Fibroblast of skin of left biceps (primary cell): ENCODE measurements around the gene CFAP61.
"Not testable (repeated sequence)": the region's sequence is repeated elsewhere in the genome, so short reads cannot be mapped to it uniquely, and the experiment has no call there.

Source experiments
- DNase-seq, 2 experiments: peaks; one replicate each; pipeline ENCODE4 v3.0.0-alpha.2; 2013; ENCODE audit warnings: low read depth in 2 of 2

CFAP61 gene

DNA sequence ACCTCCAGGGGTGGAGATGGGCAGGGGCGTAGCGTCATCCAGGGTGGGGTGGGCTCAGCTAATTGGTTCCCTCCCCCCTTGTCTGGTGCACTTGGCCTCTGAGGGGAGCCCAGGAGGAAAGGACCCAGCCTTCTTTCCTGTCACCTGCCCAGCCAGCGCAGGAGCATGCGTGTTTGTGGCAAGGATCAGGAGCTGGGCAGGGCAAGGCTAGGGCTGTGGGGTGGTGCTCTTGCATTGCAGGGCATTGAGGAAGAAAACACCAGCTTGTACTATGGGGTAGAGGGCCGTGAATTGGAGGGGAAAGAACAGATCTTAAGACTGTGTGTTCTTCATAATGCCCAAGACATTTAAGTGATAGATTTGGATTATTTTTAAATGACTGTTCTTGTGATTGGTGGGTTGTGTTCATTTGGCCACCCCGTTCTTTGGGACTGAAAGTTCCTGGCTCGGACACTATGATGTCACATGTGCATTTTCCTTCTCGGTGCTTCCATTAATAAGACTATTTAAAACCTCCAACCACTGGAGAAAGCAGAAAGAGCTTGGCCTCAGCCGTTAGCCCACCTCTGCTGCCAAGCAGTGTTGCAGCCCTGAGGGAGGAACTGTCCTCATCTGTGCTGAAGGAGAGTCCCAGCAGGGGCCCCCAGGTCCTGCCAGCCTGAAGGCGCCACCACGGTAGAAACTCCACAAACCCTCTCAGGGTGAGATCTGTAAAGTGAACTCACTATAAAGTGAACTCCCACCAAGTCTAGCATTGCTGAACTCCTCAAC, 179.4 kb downstream of the CFAP61 start:
- DNase-seq, result no peak

DNA sequence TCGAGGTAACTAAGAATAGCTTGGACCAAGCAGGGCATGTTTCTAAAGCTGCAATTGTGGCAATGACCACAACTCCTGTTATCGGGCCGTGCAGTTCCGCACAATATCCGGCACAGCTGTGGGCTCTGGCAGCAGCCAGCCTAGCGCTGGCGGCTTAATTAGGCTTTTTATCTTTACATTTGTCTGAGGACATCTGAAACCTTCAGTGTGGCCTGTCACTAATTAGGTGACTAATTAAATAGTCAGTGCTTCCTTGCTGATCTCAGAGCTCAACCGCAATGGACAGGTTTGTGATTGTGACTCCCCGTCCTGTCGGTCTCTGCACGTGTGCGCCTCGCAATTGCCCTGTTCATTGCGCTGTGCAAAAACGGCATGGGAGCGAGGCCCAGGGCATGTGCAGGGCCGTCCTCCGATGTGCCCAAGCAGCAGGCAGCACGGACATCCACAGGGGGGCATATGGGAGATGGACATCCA, 180.7 kb downstream of the CFAP61 start:
- DNase-seq, result no peak

- DNase-seq, result no peak
These were observed 183.3 kb downstream of the CFAP61 start for GRCh38 chr20:20235681-20236080.

DNA sequence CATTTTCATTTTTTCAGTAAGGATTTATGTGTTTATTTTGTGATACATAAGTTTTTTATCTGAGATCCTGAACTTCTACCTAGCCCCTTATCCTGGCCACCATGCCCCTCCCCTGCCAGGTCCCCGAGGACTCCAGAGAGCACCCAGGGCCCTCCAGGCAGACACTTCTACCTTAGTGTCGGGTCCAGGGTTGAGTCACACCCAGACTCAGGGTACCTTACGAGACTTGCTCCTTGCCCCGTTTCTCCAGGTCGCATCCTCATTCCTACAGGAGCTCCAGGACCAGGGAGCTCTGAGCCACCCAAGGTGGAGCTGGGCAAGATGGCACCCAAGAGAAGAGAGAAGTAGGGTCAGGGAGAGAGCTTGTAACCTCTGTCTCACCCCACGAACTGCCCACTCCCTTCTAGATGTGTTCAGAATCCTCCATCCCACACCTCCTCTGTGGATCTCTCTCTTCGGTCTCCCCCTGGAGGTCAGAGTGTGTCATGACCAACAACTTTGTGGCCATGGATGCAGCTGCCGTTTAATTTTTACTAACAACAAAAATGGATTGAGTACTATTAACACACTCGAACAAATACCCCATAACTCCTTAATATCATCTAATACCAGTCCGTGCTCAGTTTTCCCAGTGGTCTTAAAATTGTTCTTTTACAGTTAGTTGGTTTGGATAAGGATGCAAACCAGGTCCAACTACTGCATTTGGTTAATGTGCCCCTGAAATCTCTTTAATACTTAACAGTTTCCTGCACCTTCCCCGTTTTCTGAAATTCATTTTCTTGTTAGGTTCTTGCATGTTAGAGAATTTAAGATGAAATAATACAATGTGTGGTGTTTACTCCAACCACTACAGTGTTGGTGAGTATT, 185.0 kb downstream of the CFAP61 start:
- DNase-seq, result peak in 1 of 2 experiments; percentile 1

GRCh38 chr20:20241976-20242375, 189.6 kb downstream of the CFAP61 start:
- no peak for DNase-seq

DNA sequence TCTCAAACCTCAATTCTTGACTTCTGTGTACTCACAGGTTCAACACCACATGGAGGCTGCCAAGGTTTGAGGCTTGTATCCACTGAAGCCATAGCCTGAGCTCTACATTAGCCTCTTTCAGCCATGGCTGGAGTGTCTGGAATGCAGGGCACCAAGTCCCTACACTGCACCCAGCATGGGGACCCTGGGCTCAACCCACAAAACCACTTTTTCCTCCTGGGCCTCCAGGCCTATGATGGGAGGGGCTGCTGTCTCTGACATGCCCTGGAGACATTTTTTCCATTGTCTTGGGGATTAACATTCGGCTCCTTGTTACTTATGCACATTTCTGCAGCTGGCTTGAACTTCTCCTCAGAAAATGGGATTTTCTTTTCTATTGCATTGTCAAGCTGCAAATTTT, 192.1 kb downstream of the CFAP61 start:
- not testable (repeated sequence) for DNase-seq

- DNase-seq, result no peak
These were observed 194.8 kb downstream of the CFAP61 start for GRCh38 chr20:20246996-20247633.

DNA sequence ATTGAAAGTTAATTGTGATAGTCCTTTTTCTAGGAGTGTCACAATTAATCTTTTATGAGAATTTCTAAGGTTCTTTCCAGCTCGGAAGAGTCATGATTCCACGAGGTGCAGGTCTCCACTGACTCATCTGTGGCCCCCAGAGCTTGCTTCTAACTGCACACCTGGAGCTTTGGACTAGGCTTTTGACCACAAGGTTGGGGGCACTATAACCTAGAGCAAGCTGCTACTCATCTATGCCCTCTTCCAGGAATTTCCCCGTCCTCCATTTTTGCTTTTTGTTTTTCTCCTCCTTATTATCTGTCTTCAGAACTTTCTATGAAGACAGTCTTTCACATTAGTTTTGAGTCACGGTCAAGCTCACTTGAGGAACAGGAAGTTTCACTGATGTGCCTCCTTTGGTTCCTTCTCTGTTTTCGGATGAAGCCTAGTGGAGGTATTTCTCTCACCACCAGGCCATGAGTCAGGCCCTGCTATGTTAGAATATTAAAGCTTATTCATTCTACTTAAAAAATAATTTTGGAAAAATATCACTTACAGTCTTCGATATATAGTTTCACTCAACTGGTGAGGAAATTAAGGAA, 196.4 kb downstream of the CFAP61 start:
- DNase-seq, result no peak

- no peak for DNase-seq
These were observed 199.0 kb downstream of the CFAP61 start for GRCh38 chr20:20251317-20251716.

DNA sequence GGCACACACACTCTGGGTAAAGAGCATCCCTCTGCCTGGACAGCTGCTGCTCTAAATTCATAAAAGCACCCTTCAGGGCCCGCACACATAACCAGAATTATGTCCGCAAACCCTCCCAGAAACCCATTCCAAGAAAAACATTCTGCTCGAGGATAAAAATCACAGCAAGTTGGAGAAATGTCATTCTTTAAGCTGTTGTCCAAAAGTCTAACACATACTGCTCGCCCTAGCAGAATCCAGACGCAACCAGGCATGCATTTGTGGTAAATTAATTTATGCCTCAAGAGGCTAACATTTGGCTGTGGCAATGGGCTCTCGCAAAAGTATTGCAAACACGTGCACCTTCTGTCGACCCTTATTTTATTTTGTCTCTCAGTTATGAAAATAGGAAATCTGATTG, 199.5 kb downstream of the CFAP61 start:
- DNase-seq, result no peak

DNA sequence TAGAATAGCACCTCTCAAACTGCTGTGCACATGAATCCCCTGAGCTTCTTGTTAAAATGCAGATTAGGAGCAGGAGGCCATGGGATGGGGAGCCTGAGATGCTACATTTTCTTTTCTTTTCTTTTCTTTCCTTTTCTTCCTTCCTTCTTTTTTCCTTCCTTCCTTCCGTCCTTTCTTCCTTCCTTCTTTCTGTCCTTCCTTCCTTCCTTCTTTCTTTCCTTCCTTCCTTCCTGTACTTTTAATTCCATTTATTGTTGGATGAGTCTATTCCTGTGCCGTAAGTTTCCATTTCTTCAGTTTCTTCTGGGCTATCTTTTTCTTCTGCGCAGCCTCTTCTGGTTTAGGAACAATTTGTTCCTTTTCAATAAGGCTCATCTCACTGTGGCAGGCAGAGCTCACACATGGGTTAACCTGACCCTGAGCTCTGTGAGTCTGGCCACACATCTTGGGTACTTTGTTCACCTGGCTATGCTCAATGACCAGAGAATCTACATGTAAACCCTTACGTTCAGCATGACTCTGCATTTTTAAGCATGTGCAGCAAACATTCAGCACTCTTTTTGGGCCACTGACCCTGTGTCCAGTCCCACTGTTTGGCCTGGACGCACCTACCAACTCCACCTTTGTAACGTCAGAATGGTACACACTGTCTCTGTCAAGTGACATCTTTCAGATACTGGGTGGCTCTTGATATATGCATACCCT, 200.9 kb downstream of the CFAP61 start:
- DNase-seq, result no peak

DNA sequence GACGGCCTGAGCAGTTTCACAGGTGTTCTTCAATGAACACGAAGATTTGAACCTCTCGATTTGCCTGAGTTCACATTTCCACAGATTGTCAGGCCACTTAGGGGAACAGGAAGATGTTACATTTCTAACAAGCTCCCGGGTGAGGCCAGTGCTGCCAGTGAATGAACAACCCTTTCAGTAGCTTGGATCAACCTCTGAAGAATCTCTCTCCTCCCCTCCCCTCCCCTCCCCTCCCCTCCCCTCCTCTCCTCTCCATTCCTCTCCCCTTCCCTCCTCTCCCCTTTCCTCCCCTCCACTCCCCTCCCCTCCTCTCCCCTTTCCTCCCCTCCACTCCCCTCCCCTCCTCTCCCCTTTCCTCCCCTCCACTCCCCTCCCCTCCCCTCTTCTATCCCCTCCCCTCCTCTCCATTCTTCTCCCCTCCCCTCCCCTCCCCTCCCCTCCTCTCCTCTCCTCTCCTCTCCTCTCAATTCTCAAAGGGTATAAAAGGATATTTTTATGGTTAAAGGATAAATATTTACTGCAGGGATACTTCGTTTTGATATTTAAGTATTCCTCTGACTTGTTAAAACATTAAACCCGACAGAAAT, 201.5 kb downstream of the CFAP61 start:
- DNase-seq, result no peak

DNA sequence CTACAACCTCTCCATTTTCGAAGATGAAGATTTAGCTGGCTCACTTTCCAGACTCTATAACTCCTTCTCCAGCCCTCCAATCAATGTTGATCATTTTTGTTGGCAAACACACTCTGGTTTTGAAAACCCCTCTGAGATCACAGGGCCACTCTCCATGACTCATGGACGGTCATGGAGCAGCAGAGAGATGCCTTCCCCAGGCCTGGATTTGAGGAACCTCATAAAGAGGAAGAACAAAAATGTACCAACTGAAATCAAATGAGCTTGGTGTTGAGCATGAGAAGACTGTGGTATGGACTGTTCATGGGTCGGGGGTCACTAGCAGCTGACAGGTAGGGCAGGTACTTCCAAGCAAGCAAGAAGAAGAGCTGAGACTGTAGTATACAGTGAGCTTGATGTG, 202.8 kb downstream of the CFAP61 start:
- DNase-seq, result no peak

DNA sequence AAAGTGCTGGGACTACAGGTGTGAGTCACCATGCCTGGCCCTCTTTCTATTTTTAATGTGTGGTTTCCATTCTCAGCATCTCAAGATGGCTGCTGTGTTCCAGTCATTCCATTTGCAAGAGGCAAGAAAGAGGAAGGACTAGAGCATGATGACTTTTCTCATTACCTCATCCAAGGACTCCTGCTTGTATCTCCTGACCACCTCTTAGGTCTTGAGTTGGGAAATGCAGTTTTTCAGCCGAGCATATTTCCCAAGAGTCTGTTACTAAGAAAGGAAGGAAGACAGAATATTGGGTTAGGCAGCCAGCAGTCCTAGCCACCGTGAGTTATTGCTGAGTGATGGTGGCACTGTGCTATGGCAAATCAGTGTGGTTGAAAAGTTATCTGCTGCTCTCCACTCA, 207.2 kb downstream of the CFAP61 start:
- no peak for DNase-seq

- no peak for DNase-seq
These were observed 208.8 kb downstream of the CFAP61 start for GRCh38 chr20:20261159-20261558.

GRCh38 chr20:20265210-20265609, 212.9 kb downstream of the CFAP61 start:
- DNase-seq, result no peak

DNA sequence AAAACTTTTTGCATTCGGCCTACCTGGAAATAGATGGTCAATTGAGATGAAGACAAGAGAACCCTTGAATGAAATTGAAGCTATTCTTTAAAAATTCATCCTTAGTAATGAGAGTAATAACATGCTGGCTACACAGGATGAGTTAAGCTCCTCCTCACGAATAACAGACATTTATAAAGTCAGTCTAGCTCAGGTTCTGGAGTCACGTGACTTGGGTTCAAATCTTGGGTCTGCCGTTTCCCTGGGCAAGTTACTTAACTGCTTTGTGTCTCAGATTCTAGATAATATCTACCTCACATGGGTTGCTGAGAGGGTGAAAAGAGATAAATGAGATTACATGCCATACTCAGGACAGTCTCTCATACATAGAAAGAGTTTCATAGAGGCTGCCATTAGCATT, 214.2 kb downstream of the CFAP61 start:
- no peak for DNase-seq

DNA sequence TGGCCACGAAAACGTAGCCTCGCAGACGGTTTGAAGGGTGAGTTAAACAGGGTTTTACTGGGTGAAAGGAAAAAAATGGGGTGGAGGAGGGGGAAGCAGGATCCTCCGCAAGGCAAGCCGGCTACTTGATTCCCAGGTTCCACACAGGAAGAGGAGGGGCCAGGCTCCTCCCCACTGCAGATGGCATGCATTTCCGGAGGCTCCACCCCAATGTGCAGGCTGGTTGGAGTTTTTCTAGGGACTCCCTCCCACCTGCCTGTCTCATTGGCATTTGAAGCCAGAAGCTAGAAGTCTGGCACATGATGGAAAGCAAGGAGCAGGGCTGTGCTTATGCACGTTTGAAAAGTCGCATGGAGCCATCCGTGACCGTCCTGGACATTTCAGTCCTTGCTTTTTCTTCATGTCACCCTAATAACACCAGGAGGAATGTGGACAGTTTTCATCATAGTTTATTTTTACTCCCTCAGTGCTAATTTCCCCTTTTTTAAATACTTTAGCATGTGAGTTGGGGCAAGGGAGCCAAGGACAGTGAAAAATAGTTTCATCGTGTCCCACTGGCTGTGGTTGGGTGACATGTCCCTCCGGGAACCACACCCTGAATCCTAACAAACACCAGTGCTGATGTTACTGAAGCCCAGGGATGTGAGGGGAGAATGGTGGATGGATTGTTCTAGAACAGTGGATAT, 215.5 kb downstream of the CFAP61 start:
- DNase-seq, result no peak

- no peak for DNase-seq
These were observed 218.9 kb downstream of the CFAP61 start for GRCh38 chr20:20271271-20271670.

DNA sequence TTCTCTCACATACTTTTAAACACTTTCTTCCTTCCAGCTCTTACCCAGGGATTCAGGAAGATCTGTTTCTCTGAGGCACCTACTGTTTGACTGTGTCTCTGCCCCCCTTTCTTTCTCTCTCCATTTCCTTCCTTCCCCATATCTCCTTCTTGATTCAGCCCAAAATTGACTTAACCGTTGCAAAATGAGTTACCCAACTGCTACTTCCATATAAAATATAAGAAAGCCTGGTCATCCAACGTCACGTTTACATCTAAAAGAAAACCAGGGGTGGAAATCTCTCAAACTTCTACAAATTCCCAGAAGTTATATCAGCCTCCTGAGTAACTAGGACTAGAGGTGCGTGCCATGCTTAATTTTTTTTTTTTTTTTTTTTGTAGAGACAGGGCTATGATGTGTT, 220.4 kb downstream of the CFAP61 start:
- no peak for DNase-seq
